HL-60 (cell line): ENCODE measurements around the gene CRYGD.
"Not testable (repeated sequence)": the region's sequence is repeated elsewhere in the genome, so short reads cannot be mapped to it uniquely, and the experiment has no call there.

Source experiments
- DNase-seq, 2 experiments: peaks; one replicate each; pipeline ENCODE4 v3.0.0-alpha.2; 2010 to 2020; ENCODE audit warnings: low read depth in 1 of 2, low spot score in 1 of 2
- H3K27ac ChIP-seq: fragments of 250-450 bp; sonication (Bioruptor Pico); replicated peaks from 2 replicates; pipeline ENCODE4 v1.5.1; 2020; ENCODE audit warnings: mild to moderate bottlenecking, moderate library complexity
- H3K27me3 ChIP-seq: fragments of 250-450 bp; sonication (Bioruptor Pico); 2 replicates; pipeline ENCODE4 v1.5.1; 2021; ENCODE audit warnings: mild to moderate bottlenecking, moderate library complexity; ENCODE audit not compliant: insufficient read depth, poor library complexity, severe bottlenecking
- H3K4me3 ChIP-seq: replicated peaks from 2 replicates; pipeline ENCODE4 v1.5.1; 2011; ENCODE audit warnings: mild to moderate bottlenecking, control low read depth, low read length; ENCODE audit not compliant: insufficient read depth
- GABPA ChIP-seq: IDR thresholded peaks from 2 replicates; pipeline ENCODE4 v1.6.1; 2012; ENCODE audit warnings: low read depth
- POLR2AphosphoS5 ChIP-seq: IDR thresholded peaks from 2 replicates; pipeline ENCODE4 v1.6.1; 2012; ENCODE audit warnings: low read depth
- REST ChIP-seq: IDR thresholded peaks from 2 replicates; pipeline ENCODE4 v1.6.1; 2012; ENCODE audit warnings: low read depth; ENCODE audit not compliant: insufficient replicate concordance
- SPI1 ChIP-seq: IDR thresholded peaks from 2 replicates; pipeline ENCODE4 v1.6.1; 2012; ENCODE audit warnings: low read depth, mild to moderate bottlenecking, borderline replicate concordance
- TF ChIP-seq, protein P1 (sequence below): IDR thresholded peaks from one replicate; pipeline ENCODE4 v1.5.1; 2011; ENCODE audit warnings: low read length, control low read depth, inconsistent platforms; ENCODE audit not compliant: insufficient read depth

Gene CRYGD

GRCh38 chr2:208118918-208119317, 5.4 kb downstream of the CRYGD start:
- Histone ChIP-seq H3K27ac (no peak overlapping the region), H3K4me3 (no peak overlapping the region), H3K27me3 (no peaks in the 10 kb centered on the region)
- DNase-seq = no peak
- TF ChIP-seq GABPA = no peak
- TF ChIP-seq POLR2AphosphoS5 = no peak
- TF ChIP-seq REST = no peak
- no peak for TF ChIP-seq SPI1
- TF ChIP-seq, protein P1, sequence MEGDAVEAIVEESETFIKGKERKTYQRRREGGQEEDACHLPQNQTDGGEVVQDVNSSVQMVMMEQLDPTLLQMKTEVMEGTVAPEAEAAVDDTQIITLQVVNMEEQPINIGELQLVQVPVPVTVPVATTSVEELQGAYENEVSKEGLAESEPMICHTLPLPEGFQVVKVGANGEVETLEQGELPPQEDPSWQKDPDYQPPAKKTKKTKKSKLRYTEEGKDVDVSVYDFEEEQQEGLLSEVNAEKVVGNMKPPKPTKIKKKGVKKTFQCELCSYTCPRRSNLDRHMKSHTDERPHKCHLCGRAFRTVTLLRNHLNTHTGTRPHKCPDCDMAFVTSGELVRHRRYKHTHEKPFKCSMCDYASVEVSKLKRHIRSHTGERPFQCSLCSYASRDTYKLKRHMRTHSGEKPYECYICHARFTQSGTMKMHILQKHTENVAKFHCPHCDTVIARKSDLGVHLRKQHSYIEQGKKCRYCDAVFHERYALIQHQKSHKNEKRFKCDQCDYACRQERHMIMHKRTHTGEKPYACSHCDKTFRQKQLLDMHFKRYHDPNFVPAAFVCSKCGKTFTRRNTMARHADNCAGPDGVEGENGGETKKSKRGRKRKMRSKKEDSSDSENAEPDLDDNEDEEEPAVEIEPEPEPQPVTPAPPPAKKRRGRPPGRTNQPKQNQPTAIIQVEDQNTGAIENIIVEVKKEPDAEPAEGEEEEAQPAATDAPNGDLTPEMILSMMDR = no peak

DNA sequence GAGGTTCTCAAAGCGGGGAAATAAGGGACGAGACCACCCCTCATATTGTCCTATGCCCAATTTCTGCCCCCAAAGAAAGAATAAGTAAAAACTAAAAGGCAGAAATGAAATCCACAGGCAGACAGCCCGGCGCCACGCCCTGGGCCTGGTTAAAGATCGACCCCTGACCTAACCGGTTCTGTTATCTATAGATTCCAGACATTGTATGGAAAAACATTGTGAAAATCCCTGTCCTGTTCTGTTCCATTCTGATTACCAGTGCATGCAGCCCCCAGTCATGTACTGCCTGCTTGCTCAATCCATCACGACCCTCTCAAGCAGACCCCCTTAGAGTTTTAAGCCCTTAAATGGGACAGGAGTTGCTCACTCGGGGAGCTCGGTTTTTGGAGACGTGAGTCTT, 6.9 kb downstream of the CRYGD start:
- not testable (repeated sequence) for H3K27ac ChIP-seq, H3K27me3 ChIP-seq, H3K4me3 ChIP-seq, DNase-seq

DNA sequence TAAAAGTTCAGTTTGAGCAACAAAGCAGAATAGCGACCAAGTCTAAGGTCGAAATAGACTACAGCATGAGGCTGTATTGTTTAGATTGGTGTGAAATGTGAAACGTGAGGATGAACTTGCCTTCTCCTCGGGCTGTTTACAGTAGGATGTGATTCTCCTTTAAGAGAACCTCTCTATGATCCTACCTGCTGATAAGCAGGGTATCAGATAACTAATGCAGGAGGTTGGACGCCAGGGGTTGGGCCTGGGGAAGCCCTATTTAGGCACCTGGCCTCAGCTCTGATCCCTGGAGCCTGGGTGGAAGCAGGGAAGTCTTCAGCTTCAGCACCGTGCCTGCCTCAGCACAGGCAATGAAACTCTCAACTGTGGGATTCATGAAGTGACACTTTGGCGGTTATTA, 11.4 kb downstream of the CRYGD start:
- Histone ChIP-seq H3K27ac (no peak overlapping the region), H3K4me3 (no peak overlapping the region), H3K27me3 (no peaks in the 10 kb centered on the region)
- no peak for DNase-seq
- no peak for TF ChIP-seq SPI1
- TF ChIP-seq, protein P1 = no peak
- no peak for TF ChIP-seq REST
- no peak for TF ChIP-seq POLR2AphosphoS5
- no peak for TF ChIP-seq GABPA

- H3K27ac ChIP-seq, H3K4me3 ChIP-seq: not testable (repeated sequence)
These were observed 12.0 kb downstream of the CRYGD start for GRCh38 chr2:208112273-208112745.

DNA sequence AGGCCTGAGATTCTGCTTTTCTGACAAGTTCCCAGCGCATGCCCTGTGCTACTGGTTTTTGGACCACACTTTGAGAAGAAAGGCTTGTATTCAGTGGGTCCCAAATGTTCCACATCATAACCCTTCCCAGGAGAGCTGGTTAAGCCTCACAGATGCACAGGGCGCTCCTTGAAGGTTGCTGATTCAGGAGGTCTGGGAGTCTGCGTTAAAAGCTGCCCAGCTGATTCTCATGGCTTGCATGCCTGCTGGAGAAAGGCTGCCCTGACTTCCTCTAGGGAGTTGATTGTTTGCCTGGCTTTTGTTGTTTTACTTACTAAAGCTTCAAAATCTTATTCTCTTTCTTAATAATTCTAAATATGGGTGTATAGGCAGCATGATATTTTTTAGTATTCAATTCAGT, 20.7 kb downstream of the CRYGD start:
- Histone ChIP-seq H3K27ac (no peak overlapping the region), H3K27me3 (no peaks in the 10 kb centered on the region), H3K4me3 (no peak overlapping the region)
- DNase-seq = no peak
- TF ChIP-seq, protein P1 = no peak
- TF ChIP-seq GABPA (no peak), REST (no peak)

More at GRCh38 chr2:208112273-208112745, 12.0 kb downstream of the CRYGD start:
- not testable (repeated sequence) for DNase-seq, H3K27me3 ChIP-seq
